HepG2 (cell line): ENCODE results near the gene TP53TG5. TPM values are rescaled to one million over a fixed set of nuclear protein-coding genes. Genes with fewer than 3 reads are reported as not detected.

ENCODE experiments used
- ATF1 ChIP-seq: IDR thresholded peaks from 2 replicates; pipeline ENCODE4 v1.6.1; 2016; ENCODE audit warnings: mild to moderate bottlenecking, control low read depth
- CREB1 ChIP-seq, 2 experiments: fragments of 450-650 bp in 1 of 2; IDR thresholded peaks; 2 replicates each; pipeline ENCODE4 v1.6.1; 2016 to 2017; ENCODE audit warnings: control low read depth in 1 of 2, mild to moderate bottlenecking in 1 of 2, missing compliant biosample characterization in 1 of 2, missing genetic modification characterization in 1 of 2
- HMGA1 ChIP-seq: sonication (generic); formaldehyde crosslinking; conservative IDR thresholded peaks from 2 replicates; pipeline ENCODE4 v1.4.0; 2020; ENCODE audit warnings: missing genetic modification reagents
- HMGXB4 ChIP-seq, 2 experiments: sonication (generic) in 1 of 2; formaldehyde crosslinking in 1 of 2; IDR thresholded peaks; 2 replicates each; pipeline versions ENCODE4 v1.4.0 to v1.6.1; 2018 to 2020; ENCODE audit warnings: missing genetic modification reagents in 2 of 2, borderline replicate concordance in 1 of 2, low read depth in 1 of 2, mild to moderate bottlenecking in 1 of 2, missing biosample characterization in 1 of 2
- HOXA5 ChIP-seq: sonication (generic); formaldehyde crosslinking; IDR thresholded peaks from 2 replicates; pipeline ENCODE4 v1.4.0; 2020; ENCODE audit warnings: missing genetic modification reagents
- KDM1A ChIP-seq: IDR thresholded peaks from 2 replicates; pipeline ENCODE4 v1.6.1; 2016; ENCODE audit warnings: missing compliant biosample characterization
- MYC ChIP-seq: sonication (generic); formaldehyde crosslinking; IDR thresholded peaks from 2 replicates; pipeline ENCODE4 v1.9.0; 2021; ENCODE audit warnings: missing genetic modification reagents, borderline replicate concordance
- RFXAP ChIP-seq: sonication (generic); formaldehyde crosslinking; IDR thresholded peaks from 2 replicates; pipeline ENCODE4 v1.4.0; 2020; ENCODE audit warnings: missing genetic modification reagents, borderline replicate concordance
- SMYD3 ChIP-seq: sonication (generic); formaldehyde crosslinking; IDR thresholded peaks from 2 replicates; pipeline ENCODE4 v1.8.1; 2023; ENCODE audit warnings: mild to moderate bottlenecking, missing genetic modification reagents
- SP5 ChIP-seq: IDR thresholded peaks from 2 replicates; pipeline ENCODE4 v1.6.1; 2016; ENCODE audit warnings: low read depth, borderline replicate concordance
- ZBTB39 ChIP-seq: sonication (generic); formaldehyde crosslinking; IDR thresholded peaks from 2 replicates; pipeline ENCODE4 v1.5.0; 2020; ENCODE audit warnings: missing genetic modification reagents
- ZBTB4 ChIP-seq: sonication (generic); formaldehyde crosslinking; IDR thresholded peaks from 2 replicates; pipeline ENCODE4 v1.4.0; 2020; ENCODE audit warnings: missing genetic modification reagents, mild to moderate bottlenecking, borderline replicate concordance
- ZFP91 ChIP-seq: sonication (generic); formaldehyde crosslinking; IDR thresholded peaks from 2 replicates; pipeline ENCODE4 v1.9.0; 2022; ENCODE audit warnings: missing genetic modification reagents, mild to moderate bottlenecking, borderline replicate concordance
- ZKSCAN8 ChIP-seq: IDR thresholded peaks from 2 replicates; pipeline ENCODE4 v1.6.1; 2016; ENCODE audit warnings: borderline replicate concordance, missing genetic modification reagents, missing compliant biosample characterization
- ZNF138 ChIP-seq: sonication (generic); formaldehyde crosslinking; IDR thresholded peaks from 2 replicates; pipeline ENCODE4 v1.5.0; 2020; ENCODE audit warnings: mild to moderate bottlenecking, low read depth, missing genetic modification reagents
- ZNF737 ChIP-seq: sonication (generic); formaldehyde crosslinking; IDR thresholded peaks from 2 replicates; pipeline ENCODE4 v1.5.0; 2020; ENCODE audit warnings: missing genetic modification reagents, mild to moderate bottlenecking, borderline replicate concordance
- polyA plus RNA-seq, 8 experiments: library from polyadenylated mRNA; depleted of rRNA in 3 of 8; stranded (reverse) in 7 of 8; unstranded in 1 of 8; fragments of >200 nt; fragmentation: Illumina TruSeq in 4 of 8; extraction: Trizol in 4 of 8; gene quantifications; 2 replicates each; pipeline versions ENCODE4 v1.2.1 to v1.2.3, GENCODE V29; 2011 to 2016; ENCODE audit warnings: low read depth in 4 of 8, missing spikeins in 1 of 8, mixed read lengths in 1 of 8; ENCODE audit not compliant: insufficient read depth in 1 of 8
- total RNA-seq, 5 experiments: library from RNA; depleted of rRNA; stranded (reverse); fragments of >200 nt; fragmentation: Illumina TruSeq; extraction: Trizol; gene quantifications; 2 replicates each; pipeline ENCODE4 v1.2.3, GENCODE V29; 2016; ENCODE audit warnings: low read depth in 1 of 5

The TP53TG5 gene
- total and polyA plus RNA-seq, 2 of the 13 experiments (the other 11 are each of a cell fraction or from before 2014, with no cell fraction given) = 0.11 TPM; not detected in 1

GRCh38 chr20:45343532-45344167, 34.5 kb downstream of the TP53TG5 start (continued):
- TF ChIP-seq HMGXB4 (CRISPR knock-in tag; IDR thresholded peaks at IDR 0.05; ENCODE audit: borderline replicate concordance in 1 of 2, low read depth in 1 of 2) (peak in 1 of 2 experiments; percentile 41; a peak in 1 of 4 replicates), ZBTB4 (0 out of 2 replicates have a peak, but pooled peaks have one; percentile 17), ZBTB39 (CRISPR knock-in tag) (peak; percentile 31; the same call in 1 of the 2 replicates), KDM1A (CRISPR knock-in tag) (0 out of 2 replicates have a peak, but pooled peaks have one; percentile 46), RFXAP (CRISPR knock-in tag) (no peak), ATF1 (no peak), MYC (CRISPR knock-in tag) (no peak), ZNF138 (CRISPR knock-in tag) (no peak), ZKSCAN8 (CRISPR knock-in tag) (no peak), HMGA1 (no peak), CREB1 (IDR thresholded peaks at IDR 0.05) (no peak), CREB1 (CRISPR knock-in tag; IDR thresholded peaks at IDR 0.05) (0 out of 2 replicates have a peak, but pooled peaks have one; percentile 32), HOXA5 (CRISPR knock-in tag) (no peak), SP5 (CRISPR knock-in tag) (peak; percentile 72), ZNF737 (CRISPR knock-in tag) (0 out of 2 replicates have a peak, but pooled peaks have one; percentile 54), ZFP91 (peak; percentile 54; the same call in 1 of the 2 replicates), SMYD3 (CRISPR knock-in tag) (peak; percentile 20; the same call in 1 of the 2 replicates)
